IMR-90 (cell line): Measurements from ENCODE around the gene RBMS2. TPM values are rescaled to one million over a fixed set of nuclear protein-coding genes. Genes with fewer than 3 reads are reported as not detected.

Experiments
- ATAC-seq: fragments of 200-7000 bp; cut with Tn5 transposase; 2 replicates; pipeline ENCODE4 v1.9.1; 2020; ENCODE audit warnings: low read depth, mild to moderate bottlenecking, moderate library complexity
- BruUV-seq: library from RNA; stranded (reverse); fragments of 400-500 nt; replicated peaks from 2 replicates; lab custom pipeline; 2021; lab: Mats Ljungman, UMichigan
- CTCF ChIA-PET: fragments of 300-600 bp; formaldehyde crosslinking; extraction: SDS; loops from one replicate; lab custom pipeline; 2021; ENCODE audit warnings: antibody characterized with exemption; lab: Yijun Ruan, JAX
- POLR2A ChIA-PET: fragments of 300-600 bp; sonication (Branson Sonifier 250); formaldehyde crosslinking; loops from one replicate; lab custom pipeline; 2022; ENCODE audit warnings: antibody characterized with exemption; ENCODE audit not compliant: unreplicated experiment; lab: Charles Lee
- DNase-seq: peaks from one replicate; pipeline ENCODE4 v3.0.0; 2013
- H2AFZ ChIP-seq: replicated peaks from 2 replicates; pipeline ENCODE3; 2013; ENCODE audit warnings: low read length, mild to moderate bottlenecking; ENCODE audit not compliant: poor library complexity
- H2AK5ac ChIP-seq: 2 replicates; pipeline ENCODE4 v1.6.1; 2013; ENCODE audit warnings: low read depth, low read length, inconsistent platforms
- H2AK9ac ChIP-seq: replicated peaks from 2 replicates; pipeline ENCODE3; 2013; ENCODE audit warnings: mild to moderate bottlenecking, low read depth, low read length, moderate library complexity; ENCODE audit not compliant: poor library complexity
- H2BK120ac ChIP-seq: 2 replicates; pipeline ENCODE4 v1.6.1; 2013; ENCODE audit warnings: low read depth, low read length, inconsistent platforms
- H2BK15ac ChIP-seq: 3 replicates; pipeline ENCODE4 v1.6.1; 2013; ENCODE audit warnings: low read depth, low read length, inconsistent platforms
- H2BK20ac ChIP-seq: 2 replicates; pipeline ENCODE4 v1.6.1; 2013; ENCODE audit warnings: low read depth, mild to moderate bottlenecking, inconsistent platforms, low read length, moderate library complexity
- H2BK5ac ChIP-seq: 2 replicates; pipeline ENCODE4 v1.6.1; 2013; ENCODE audit warnings: mild to moderate bottlenecking, low read depth, low read length, inconsistent platforms; ENCODE audit not compliant: poor library complexity, severe bottlenecking
- H3K14ac ChIP-seq: replicated peaks from 2 replicates; pipeline ENCODE4 v1.6.1; 2013; ENCODE audit warnings: low read depth, low read length, inconsistent platforms
- H3K18ac ChIP-seq: 2 replicates; pipeline ENCODE4 v1.6.1; 2013; ENCODE audit warnings: low read depth, low read length, control low read depth
- H3K23ac ChIP-seq: 2 replicates; pipeline ENCODE4 v1.6.1; 2013; ENCODE audit warnings: low read depth, low read length, inconsistent platforms
- H3K27ac ChIP-seq: 2 replicates; pipeline ENCODE4 v1.5.1; 2013; ENCODE audit warnings: mild to moderate bottlenecking, control low read depth, low read length; ENCODE audit not compliant: insufficient read depth
- H3K27me3 ChIP-seq: 2 replicates; pipeline ENCODE4 v1.6.1; 2013; ENCODE audit warnings: low read length; ENCODE audit not compliant: control insufficient read depth, insufficient read depth
- H3K36me3 ChIP-seq: 2 replicates; pipeline ENCODE4 v1.6.1; 2013; ENCODE audit warnings: low read length, mixed read lengths; ENCODE audit not compliant: control insufficient read depth, insufficient read depth
- H3K4ac ChIP-seq: 2 replicates; pipeline ENCODE4 v1.6.1; 2013; ENCODE audit warnings: low read depth, low read length, inconsistent platforms
- H3K4me1 ChIP-seq: 2 replicates; pipeline ENCODE4 v1.6.1; 2013; ENCODE audit warnings: low read length, mixed read lengths; ENCODE audit not compliant: control insufficient read depth, insufficient read depth
- H3K4me2 ChIP-seq: 2 replicates; pipeline ENCODE4 v1.6.1; 2013; ENCODE audit warnings: low read depth, mild to moderate bottlenecking, control low read depth, low read length, moderate library complexity
- H3K4me3 ChIP-seq: 2 replicates; pipeline ENCODE4 v1.5.1; 2013; ENCODE audit warnings: low read depth, mild to moderate bottlenecking, control low read depth, low read length, moderate library complexity; ENCODE audit not compliant: insufficient read depth
- H3K56ac ChIP-seq: 2 replicates; pipeline ENCODE4 v1.6.1; 2013; ENCODE audit warnings: low read length, inconsistent platforms; ENCODE audit not compliant: insufficient read depth; ENCODE audit errors: extremely low read depth
- H3K79me1 ChIP-seq, 2 experiments: 2 replicates each; pipeline ENCODE4 v1.6.1; 2013; ENCODE audit warnings: low read length in 2 of 2, inconsistent platforms in 1 of 2, low read depth in 1 of 2
- H3K9ac ChIP-seq: 2 replicates; pipeline ENCODE4 v1.6.1; 2013; ENCODE audit warnings: low read depth, low read length, control low read depth
- H3K9me1 ChIP-seq: 2 replicates; pipeline ENCODE4 v1.6.1; 2013; ENCODE audit warnings: low read length, inconsistent platforms; ENCODE audit not compliant: insufficient read depth
- H3K9me3 ChIP-seq: 2 replicates; pipeline ENCODE4 v1.6.1; 2013; ENCODE audit warnings: low read length; ENCODE audit not compliant: control insufficient read depth, insufficient read depth
- H4K20me1 ChIP-seq: 2 replicates; pipeline ENCODE4 v1.6.1; 2013; ENCODE audit warnings: low read length, inconsistent platforms; ENCODE audit not compliant: insufficient read depth
- H4K5ac ChIP-seq: 2 replicates; pipeline ENCODE4 v1.6.1; 2013; ENCODE audit warnings: mild to moderate bottlenecking, low read depth, low read length, control low read depth
- H4K8ac ChIP-seq, 2 experiments: 2 replicates each; pipeline ENCODE4 v1.6.1; 2013; ENCODE audit warnings: low read depth in 2 of 2, low read length in 2 of 2, control low read depth in 1 of 2, inconsistent platforms in 1 of 2
- H4K91ac ChIP-seq: 2 replicates; pipeline ENCODE4 v1.6.1; 2013; ENCODE audit warnings: low read depth, low read length, inconsistent platforms; ENCODE audit not compliant: insufficient read depth
- BHLHE40 ChIP-seq: fragments of 150-350 bp; IDR thresholded peaks from 2 replicates; pipeline ENCODE4 v1.6.1; 2016; ENCODE audit warnings: mild to moderate bottlenecking, low read depth, low read length
- CEBPB ChIP-seq: IDR thresholded peaks from 2 replicates; pipeline ENCODE4 v1.6.1; 2012; ENCODE audit warnings: low read depth, low read length, improper control_type of control experiment
- MAFK ChIP-seq: IDR thresholded peaks from 2 replicates; pipeline ENCODE4 v1.6.1; 2012; ENCODE audit warnings: low read depth, low read length, improper control_type of control experiment
- MAZ ChIP-seq: IDR thresholded peaks from 2 replicates; pipeline ENCODE4 v1.6.1; 2012; ENCODE audit warnings: low read depth, mild to moderate bottlenecking, low read length, improper control_type of control experiment, moderate library complexity, borderline replicate concordance
- MXI1 ChIP-seq: IDR thresholded peaks from 2 replicates; pipeline ENCODE4 v1.6.1; 2012; ENCODE audit warnings: low read depth, mild to moderate bottlenecking, low read length, moderate library complexity, borderline replicate concordance
- RCOR1 ChIP-seq: IDR thresholded peaks from 2 replicates; pipeline ENCODE4 v1.6.1; 2012; ENCODE audit warnings: mild to moderate bottlenecking, low read length, improper control_type of control experiment; ENCODE audit not compliant: insufficient replicate concordance
- RFX5 ChIP-seq: IDR thresholded peaks from 2 replicates; pipeline ENCODE4 v1.8.0; 2012; ENCODE audit warnings: low read depth, mild to moderate bottlenecking, low read length, moderate library complexity
- SMC3 ChIP-seq: fragments of 150-350 bp; IDR thresholded peaks from 2 replicates; pipeline ENCODE4 v1.6.1; 2016; ENCODE audit warnings: low read depth, mild to moderate bottlenecking, antibody characterized with exemption, low read length, moderate library complexity
- WGBS, 2 experiments: methylation state at CpG; one replicate each; pipeline versions ENCODE4 v1.1.5 to v1.1.7; 2013; ENCODE audit warnings: missing lambda C conversion rate in 2 of 2; ENCODE audit not compliant: insufficient read length in 1 of 2; ENCODE audit errors: extremely low coverage in 2 of 2; 5-methylcytosine and 5-hydroxymethylcytosine counted together
- dilution Hi-C: fragments of 300-500 bp; cut with HindIII; formaldehyde crosslinking; loops from one replicate; pipeline ENCODE4 v1.14.3; 2018; ENCODE audit warnings: low sequenced_read_pairs; ENCODE audit not compliant: unreplicated experiment
- in situ Hi-C: fragments of 300-500 bp; cut with MboI; formaldehyde crosslinking; loops from 3 replicates; pipeline ENCODE4 v1.14.3; 2019; ENCODE audit warnings: low sequenced_read_pairs, inconsistent platforms, mixed read lengths
- intact Hi-C: fragments of 100-400 bp; cut with micrococcal nuclease; formaldehyde crosslinking; loops from 2 replicates; pipeline ENCODE4 v1.10.0; 2022
- polyA plus RNA-seq, 3 experiments: library from polyadenylated mRNA; depleted of rRNA; stranded (reverse); fragments of >200 nt; gene quantifications; 2 replicates each; pipeline ENCODE4 v1.2.3, GENCODE V29; 2012; ENCODE audit warnings: low replicate concordance in 1 of 3
- total RNA-seq: library from RNA; depleted of rRNA; stranded (reverse); fragments of >200 nt; gene quantifications from 2 replicates; pipeline ENCODE4 v1.2.3, GENCODE V29; 2012
- TF ChIP-seq, protein P1 (sequence below): fragments of 150-350 bp; IDR thresholded peaks from 2 replicates; pipeline ENCODE4 v1.6.1; 2016; ENCODE audit warnings: low read depth, mild to moderate bottlenecking, low read length, moderate library complexity, borderline replicate concordance
- TF ChIP-seq, protein P2 (sequence below): conservative IDR thresholded peaks from 2 replicates; pipeline ENCODE4 v1.5.1; 2012; ENCODE audit warnings: mild to moderate bottlenecking, low read depth, low read length, improper control_type of control experiment

The RBMS2 gene
- total and polyA plus RNA-seq, 2 of the 4 experiments (the other 2 are of a cell fraction), result 38.0 to 43.6 TPM

DNA sequence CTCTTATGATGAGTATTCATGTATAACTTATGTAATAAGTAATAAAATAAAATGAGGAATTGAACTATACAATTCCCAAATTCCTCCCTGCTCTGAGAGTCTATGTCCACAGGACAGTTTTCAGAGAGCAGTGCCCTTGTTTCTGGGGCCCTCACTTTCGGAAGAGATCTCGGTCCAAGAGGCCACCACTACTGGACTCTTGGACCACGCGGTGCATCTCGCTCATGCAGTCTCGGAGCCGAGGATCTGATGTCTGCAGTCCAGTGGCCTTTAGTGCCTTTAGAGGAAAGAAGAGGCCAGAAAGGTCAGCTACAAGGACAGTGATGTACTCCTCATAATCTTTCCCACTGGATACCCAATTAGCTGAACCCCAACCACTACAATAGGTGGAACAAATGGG lies 42.0 kb upstream of the RBMS2 start:
- no peak overlapping the region for H2BK15ac ChIP-seq
- H4K91ac ChIP-seq, result no peak overlapping the region
- no peak overlapping the region for H2AK9ac ChIP-seq
- H3K79me1 ChIP-seq, result peaks cover 0 to 21% of the 10 kb centered on the region in 2 experiments; a peak in 3 of 4 replicates
- dilution Hi-C loops (no loop called here), intact Hi-C loops (no loop called here), in situ Hi-C loops (no loop called here)
- no peak overlapping the region for H2BK120ac ChIP-seq
- DNase-seq (no peak), ATAC-seq (no peak)
- no peaks in the 10 kb centered on the region for H3K9me3 ChIP-seq
- no peak overlapping the region for H3K23ac ChIP-seq
- no peaks in the 10 kb centered on the region for H3K27me3 ChIP-seq
- H3K9me1 ChIP-seq, result peaks cover 12% of the 10 kb centered on the region; the same call in 1 of the 2 replicates
- no peak overlapping the region for H3K56ac ChIP-seq
- no peak overlapping the region for H3K4me2 ChIP-seq
- H3K27ac ChIP-seq, result no peak overlapping the region
- H3K36me3 ChIP-seq, result no peaks in the 10 kb centered on the region
- ChIA-PET CTCF (no interaction called here), POLR2A (no interaction called here)
- TF ChIP-seq RCOR1 (no peak), RFX5 (no peak), MAZ (no peak), CEBPB (no peak), BHLHE40 (no peak), MAFK (no peak), MXI1 (no peak), SMC3 (no peak)
- TF ChIP-seq, protein P1, sequence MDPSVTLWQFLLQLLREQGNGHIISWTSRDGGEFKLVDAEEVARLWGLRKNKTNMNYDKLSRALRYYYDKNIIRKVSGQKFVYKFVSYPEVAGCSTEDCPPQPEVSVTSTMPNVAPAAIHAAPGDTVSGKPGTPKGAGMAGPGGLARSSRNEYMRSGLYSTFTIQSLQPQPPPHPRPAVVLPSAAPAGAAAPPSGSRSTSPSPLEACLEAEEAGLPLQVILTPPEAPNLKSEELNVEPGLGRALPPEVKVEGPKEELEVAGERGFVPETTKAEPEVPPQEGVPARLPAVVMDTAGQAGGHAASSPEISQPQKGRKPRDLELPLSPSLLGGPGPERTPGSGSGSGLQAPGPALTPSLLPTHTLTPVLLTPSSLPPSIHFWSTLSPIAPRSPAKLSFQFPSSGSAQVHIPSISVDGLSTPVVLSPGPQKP, result no peak
- TF ChIP-seq, protein P2, sequence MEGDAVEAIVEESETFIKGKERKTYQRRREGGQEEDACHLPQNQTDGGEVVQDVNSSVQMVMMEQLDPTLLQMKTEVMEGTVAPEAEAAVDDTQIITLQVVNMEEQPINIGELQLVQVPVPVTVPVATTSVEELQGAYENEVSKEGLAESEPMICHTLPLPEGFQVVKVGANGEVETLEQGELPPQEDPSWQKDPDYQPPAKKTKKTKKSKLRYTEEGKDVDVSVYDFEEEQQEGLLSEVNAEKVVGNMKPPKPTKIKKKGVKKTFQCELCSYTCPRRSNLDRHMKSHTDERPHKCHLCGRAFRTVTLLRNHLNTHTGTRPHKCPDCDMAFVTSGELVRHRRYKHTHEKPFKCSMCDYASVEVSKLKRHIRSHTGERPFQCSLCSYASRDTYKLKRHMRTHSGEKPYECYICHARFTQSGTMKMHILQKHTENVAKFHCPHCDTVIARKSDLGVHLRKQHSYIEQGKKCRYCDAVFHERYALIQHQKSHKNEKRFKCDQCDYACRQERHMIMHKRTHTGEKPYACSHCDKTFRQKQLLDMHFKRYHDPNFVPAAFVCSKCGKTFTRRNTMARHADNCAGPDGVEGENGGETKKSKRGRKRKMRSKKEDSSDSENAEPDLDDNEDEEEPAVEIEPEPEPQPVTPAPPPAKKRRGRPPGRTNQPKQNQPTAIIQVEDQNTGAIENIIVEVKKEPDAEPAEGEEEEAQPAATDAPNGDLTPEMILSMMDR, result no peak
- no TSS peak for BruUV-seq
- H3K9ac ChIP-seq, result no peak overlapping the region
- H4K8ac ChIP-seq, result no peak overlapping the region
- 100% methylated on average over 7 of the region's 7 CpGs; no CpG with 5 or more reads in 1 of the 2 experiments for whole genome bisulfite sequencing, 2 experiments
- H2BK20ac ChIP-seq, result no peak overlapping the region
- no peak overlapping the region for H3K18ac ChIP-seq
- H4K20me1 ChIP-seq, result no peaks in the 10 kb centered on the region
- no peak overlapping the region for H4K5ac ChIP-seq
- no peak overlapping the region for H3K14ac ChIP-seq
- no peak overlapping the region for H3K4me3 ChIP-seq
- H3K4ac ChIP-seq, result no peak overlapping the region
- no peak overlapping the region for H2BK5ac ChIP-seq
- H2AK5ac ChIP-seq, result no peak overlapping the region
- H3K4me1 ChIP-seq, result no peaks in the 10 kb centered on the region
- H2AFZ ChIP-seq, result no peak overlapping the region
